RWPE2 (cell line): ENCODE results near the gene CCDC80.
A peak's percentile ranks its signal among the peaks of the same experiment; 100 is the strongest.

Experiments used
- ATAC-seq: fragments of 200-7000 bp; cut with Tn5 transposase; 3 replicates; pipeline ENCODE4 v1.9.1; 2021; ENCODE audit warnings: low read depth
- DNase-seq: peaks from one replicate; pipeline ENCODE4 v3.0.0-alpha.2; 2020; ENCODE audit warnings: low spot score
- H3K27ac ChIP-seq: fragments of 450-650 bp; 2 replicates; pipeline ENCODE4 v1.5.1; 2017; ENCODE audit warnings: mild to moderate bottlenecking; ENCODE audit not compliant: poor library complexity, severe bottlenecking
- H3K27me3 ChIP-seq: fragments of 250-450 bp; sonication (Bioruptor Pico); 2 replicates; pipeline ENCODE4 v1.5.1; 2021; ENCODE audit warnings: mild to moderate bottlenecking, moderate library complexity; ENCODE audit not compliant: insufficient read depth, poor library complexity, severe bottlenecking
- H3K36me3 ChIP-seq: fragments of 250-450 bp; sonication (Bioruptor Pico); 2 replicates; pipeline ENCODE4 v1.5.1; 2020; ENCODE audit warnings: low read depth, mild to moderate bottlenecking, moderate library complexity
- H3K4me1 ChIP-seq: fragments of 250-450 bp; sonication (Bioruptor Pico); 2 replicates; pipeline ENCODE4 v1.5.1; 2021; ENCODE audit warnings: mild to moderate bottlenecking, moderate library complexity; ENCODE audit not compliant: insufficient read depth, poor library complexity, severe bottlenecking
- H3K4me3 ChIP-seq: fragments of 250-450 bp; sonication (Bioruptor Pico); 2 replicates; pipeline ENCODE4 v1.5.1; 2021; ENCODE audit warnings: mild to moderate bottlenecking, moderate library complexity; ENCODE audit not compliant: severe bottlenecking
- H3K9me3 ChIP-seq: fragments of 250-450 bp; sonication (Bioruptor Pico); 2 replicates; pipeline ENCODE4 v1.5.1; 2021; ENCODE audit warnings: mild to moderate bottlenecking, moderate library complexity; ENCODE audit not compliant: severe bottlenecking
- TF ChIP-seq, protein P1 (sequence below): fragments of 450-650 bp; IDR thresholded peaks from one replicate; pipeline ENCODE4 v1.5.1; 2017; ENCODE audit warnings: mild to moderate bottlenecking, moderate library complexity; ENCODE audit not compliant: poor library complexity, severe bottlenecking

CCDC80 gene

DNA sequence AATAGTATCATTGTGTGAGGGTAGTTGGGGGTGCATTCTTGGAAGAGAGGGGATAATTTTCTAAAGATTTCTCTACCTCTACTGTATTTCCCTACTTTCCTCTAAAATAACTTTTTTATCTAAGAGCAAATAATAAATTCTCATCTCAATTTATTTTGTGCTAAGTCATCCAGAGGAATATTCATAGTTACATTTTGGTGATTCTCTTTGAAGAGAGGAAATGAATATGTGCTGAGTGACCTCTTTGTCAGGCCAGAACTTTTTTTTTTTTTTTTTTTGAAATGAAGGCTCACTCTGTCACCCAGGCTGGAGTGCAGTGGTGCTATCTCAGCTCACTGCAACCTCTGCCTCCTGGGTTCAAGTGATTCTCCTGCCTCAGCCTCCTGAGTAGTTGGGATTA lies 15.1 kb upstream of the CCDC80 start:
- no peak for DNase-seq
- no peak for ATAC-seq
- Histone ChIP-seq H3K27me3 (no peaks in the 10 kb centered on the region), H3K9me3 (no peaks in the 10 kb centered on the region), H3K4me1 (peaks cover 37% of the 10 kb centered on the region), H3K36me3 (no peaks in the 10 kb centered on the region), H3K4me3 (no peak overlapping the region), H3K27ac (peak overlapping the region; percentile 98)
- TF ChIP-seq, protein P1, sequence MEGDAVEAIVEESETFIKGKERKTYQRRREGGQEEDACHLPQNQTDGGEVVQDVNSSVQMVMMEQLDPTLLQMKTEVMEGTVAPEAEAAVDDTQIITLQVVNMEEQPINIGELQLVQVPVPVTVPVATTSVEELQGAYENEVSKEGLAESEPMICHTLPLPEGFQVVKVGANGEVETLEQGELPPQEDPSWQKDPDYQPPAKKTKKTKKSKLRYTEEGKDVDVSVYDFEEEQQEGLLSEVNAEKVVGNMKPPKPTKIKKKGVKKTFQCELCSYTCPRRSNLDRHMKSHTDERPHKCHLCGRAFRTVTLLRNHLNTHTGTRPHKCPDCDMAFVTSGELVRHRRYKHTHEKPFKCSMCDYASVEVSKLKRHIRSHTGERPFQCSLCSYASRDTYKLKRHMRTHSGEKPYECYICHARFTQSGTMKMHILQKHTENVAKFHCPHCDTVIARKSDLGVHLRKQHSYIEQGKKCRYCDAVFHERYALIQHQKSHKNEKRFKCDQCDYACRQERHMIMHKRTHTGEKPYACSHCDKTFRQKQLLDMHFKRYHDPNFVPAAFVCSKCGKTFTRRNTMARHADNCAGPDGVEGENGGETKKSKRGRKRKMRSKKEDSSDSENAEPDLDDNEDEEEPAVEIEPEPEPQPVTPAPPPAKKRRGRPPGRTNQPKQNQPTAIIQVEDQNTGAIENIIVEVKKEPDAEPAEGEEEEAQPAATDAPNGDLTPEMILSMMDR, result no peak

- peak overlapping the region; percentile 98 for H3K27ac ChIP-seq
- peaks cover 48% of the 10 kb centered on the region for H3K4me1 ChIP-seq
- DNase-seq (no peak), ATAC-seq (no peak)
- H3K36me3 ChIP-seq, result no peaks in the 10 kb centered on the region
- H3K27me3 ChIP-seq, result no peaks in the 10 kb centered on the region
- H3K9me3 ChIP-seq, result no peaks in the 10 kb centered on the region
- TF ChIP-seq, protein P1, result no peak
- H3K4me3 ChIP-seq, result no peak overlapping the region
These were observed 14.0 kb upstream of the CCDC80 start for GRCh38 chr3:112654979-112655378.

DNA sequence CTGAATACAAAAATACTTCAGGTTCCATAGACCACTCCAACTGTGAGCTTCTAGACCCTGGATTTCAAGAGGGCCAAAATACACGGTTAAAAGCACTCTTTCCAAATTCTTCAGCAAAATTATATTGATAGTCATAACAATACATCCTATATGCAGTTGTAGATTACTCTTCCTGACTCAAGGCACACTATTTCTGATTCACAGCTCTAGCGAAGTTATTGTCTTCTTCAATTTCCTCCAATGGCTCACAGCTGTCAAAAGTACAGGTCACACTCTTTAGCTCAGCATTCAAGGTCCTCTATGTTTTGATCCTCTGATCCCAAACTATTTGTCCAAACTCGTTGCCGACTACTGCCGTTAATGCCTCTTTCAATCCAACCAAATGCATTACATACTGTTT lies 13.5 kb upstream of the CCDC80 start:
- ATAC-seq, result no peak
- H3K4me1 ChIP-seq, result peaks cover 51% of the 10 kb centered on the region
- DNase-seq, result no peak
- H3K36me3 ChIP-seq, result no peaks in the 10 kb centered on the region
- H3K27ac ChIP-seq, result peak overlapping the region; percentile 98
- no peaks in the 10 kb centered on the region for H3K9me3 ChIP-seq
- H3K4me3 ChIP-seq, result no peak overlapping the region
- no peaks in the 10 kb centered on the region for H3K27me3 ChIP-seq
- TF ChIP-seq, protein P1, result peak; percentile 3

DNA sequence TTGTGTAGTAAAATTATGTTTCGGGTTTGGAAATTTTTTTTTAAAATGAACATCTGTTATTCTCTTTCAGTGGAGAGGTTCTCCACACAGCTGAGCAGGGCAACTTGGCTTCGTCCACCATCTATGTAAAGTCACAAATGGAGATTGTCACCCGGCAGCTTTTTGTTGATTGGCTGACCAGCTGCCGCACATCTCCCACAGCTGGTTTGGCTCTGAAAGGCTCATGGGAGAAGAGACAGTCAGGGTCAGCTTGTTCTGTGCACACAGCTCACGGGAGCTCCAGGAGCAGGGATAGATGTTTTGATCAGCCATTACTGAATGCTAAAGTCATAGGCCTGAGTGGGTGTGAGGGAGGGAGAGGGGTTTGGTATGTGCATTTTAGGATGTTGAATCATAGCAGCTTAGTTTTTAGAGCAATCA lies 12.9 kb upstream of the CCDC80 start:
- peak; percentile 80 for ATAC-seq
- H3K4me1 ChIP-seq, result peaks cover 51% of the 10 kb centered on the region
- H3K27ac ChIP-seq, result peak overlapping the region; percentile 98
- no peaks in the 10 kb centered on the region for H3K9me3 ChIP-seq
- TF ChIP-seq, protein P1, result peak; percentile 6
- H3K36me3 ChIP-seq, result no peaks in the 10 kb centered on the region
- no peaks in the 10 kb centered on the region for H3K27me3 ChIP-seq
- H3K4me3 ChIP-seq, result no peak overlapping the region
- DNase-seq, result no peak

- Histone ChIP-seq H3K4me1 (peaks cover 51% of the 10 kb centered on the region), H3K9me3 (no peaks in the 10 kb centered on the region), H3K27ac (peak overlapping the region; percentile 98), H3K27me3 (no peaks in the 10 kb centered on the region), H3K36me3 (no peaks in the 10 kb centered on the region), H3K4me3 (no peak overlapping the region)
- TF ChIP-seq, protein P1, result no peak
- ATAC-seq, result peak; percentile 96
- DNase-seq, result peak; percentile 72
These were observed 12.4 kb upstream of the CCDC80 start for GRCh38 chr3:112653209-112653871.
